DMS153 treated with DMSO at 0.1 percent for 48 hours (cell line): ENCODE measurements around the gene ZNF865.
A peak's percentile ranks its signal among the peaks of the same experiment; 100 is the strongest.

ENCODE experiments used
- DNase-seq: peaks from one replicate; lab custom pipeline; 2025; ENCODE audit not compliant: unreplicated experiment; lab: John Stamatoyannopoulos, UW

The ZNF865 gene

DNA sequence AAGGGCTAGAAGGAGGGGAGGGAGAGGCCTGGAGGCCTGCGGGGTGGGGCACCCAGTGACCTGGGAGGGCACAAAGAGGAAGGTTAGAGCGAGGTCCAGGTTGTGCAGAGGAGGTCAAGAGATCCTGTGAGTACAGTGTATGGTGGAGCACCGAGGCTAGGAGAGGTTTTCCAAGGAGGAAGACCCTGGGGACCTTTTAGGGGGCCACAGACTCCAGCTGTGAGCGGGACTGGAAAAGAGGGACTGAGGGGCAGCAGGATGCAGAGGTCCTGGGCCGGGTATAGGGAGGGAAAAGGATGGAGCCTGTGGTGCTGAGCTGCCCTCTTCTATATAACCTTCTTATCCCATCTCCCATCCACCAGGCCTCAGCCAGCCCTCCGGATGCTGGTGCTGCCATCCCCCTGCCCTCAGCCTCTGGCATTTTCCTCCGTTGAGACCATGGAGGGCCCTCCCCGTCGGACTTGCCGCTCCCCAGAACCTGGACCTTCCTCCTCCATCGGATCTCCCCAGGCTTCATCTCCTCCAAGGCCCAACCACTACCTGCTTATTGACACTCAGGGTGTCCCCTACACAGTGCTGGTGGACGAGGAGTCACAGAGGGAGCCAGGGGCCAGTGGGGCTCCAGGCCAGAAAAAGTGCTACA is 38.9 kb downstream of the ZNF865 start:
- no peak for DNase-seq

GRCh38 chr19:55644842-55645511 is 39.5 kb downstream of the ZNF865 start:
- no peak for DNase-seq

DNA sequence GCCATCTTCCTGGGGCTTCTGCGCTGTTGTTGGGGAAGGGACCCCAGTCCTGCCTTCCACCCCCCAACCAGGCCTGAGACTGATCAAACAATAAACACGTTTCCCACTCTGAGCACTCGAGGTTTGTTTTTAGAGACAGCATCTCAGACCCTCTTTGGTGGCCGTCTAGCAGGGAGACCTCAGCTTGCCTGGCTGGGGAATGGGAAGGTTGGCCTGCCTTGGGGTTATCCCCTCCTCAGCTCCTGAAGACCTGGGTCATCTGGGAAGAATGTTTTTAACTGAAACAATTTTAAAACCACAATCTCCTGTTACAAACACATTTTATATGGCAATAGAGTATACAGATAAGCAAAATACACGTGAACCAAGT is 40.0 kb downstream of the ZNF865 start:
- DNase-seq = no peak

DNA sequence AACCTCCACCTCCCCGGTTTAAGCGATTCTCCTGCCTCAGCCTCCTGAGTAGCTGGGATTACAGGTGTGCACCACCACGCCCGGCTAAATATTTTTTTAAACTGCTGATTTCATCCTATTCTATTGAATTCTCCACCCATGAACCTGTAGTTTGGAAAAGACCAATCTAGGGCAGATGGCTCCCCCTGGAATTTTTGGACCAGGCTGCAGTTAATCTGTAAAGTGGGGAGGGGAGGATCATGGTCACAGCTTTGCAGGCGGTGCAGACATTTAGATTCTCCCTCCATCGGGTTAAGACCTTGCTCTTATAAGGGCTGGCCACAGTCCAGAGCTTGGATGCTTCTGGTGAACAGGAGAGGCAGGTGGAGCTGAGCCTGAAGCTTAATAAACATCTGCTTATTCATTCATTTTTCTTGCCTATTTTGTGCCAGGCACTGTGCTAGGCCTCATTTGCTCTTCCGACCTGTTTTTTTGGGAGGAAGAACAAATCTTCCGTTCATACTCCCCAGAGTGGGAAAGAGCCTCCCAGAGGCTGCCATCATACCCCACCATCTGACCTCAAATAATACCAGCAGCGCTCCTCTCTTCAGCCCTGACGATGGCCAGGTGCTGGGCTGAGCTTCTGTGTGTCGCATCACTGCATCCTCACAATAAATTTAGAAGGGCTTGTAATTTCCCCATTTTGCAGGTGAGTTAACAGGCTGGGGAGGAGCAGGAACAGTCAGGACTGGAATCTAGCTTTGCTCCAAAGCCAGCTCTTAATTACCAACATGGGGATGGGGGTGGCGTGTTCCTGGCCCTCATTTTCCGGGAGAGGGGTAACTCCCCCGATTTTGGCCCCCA is 41.7 kb downstream of the ZNF865 start:
- no peak for DNase-seq

DNA sequence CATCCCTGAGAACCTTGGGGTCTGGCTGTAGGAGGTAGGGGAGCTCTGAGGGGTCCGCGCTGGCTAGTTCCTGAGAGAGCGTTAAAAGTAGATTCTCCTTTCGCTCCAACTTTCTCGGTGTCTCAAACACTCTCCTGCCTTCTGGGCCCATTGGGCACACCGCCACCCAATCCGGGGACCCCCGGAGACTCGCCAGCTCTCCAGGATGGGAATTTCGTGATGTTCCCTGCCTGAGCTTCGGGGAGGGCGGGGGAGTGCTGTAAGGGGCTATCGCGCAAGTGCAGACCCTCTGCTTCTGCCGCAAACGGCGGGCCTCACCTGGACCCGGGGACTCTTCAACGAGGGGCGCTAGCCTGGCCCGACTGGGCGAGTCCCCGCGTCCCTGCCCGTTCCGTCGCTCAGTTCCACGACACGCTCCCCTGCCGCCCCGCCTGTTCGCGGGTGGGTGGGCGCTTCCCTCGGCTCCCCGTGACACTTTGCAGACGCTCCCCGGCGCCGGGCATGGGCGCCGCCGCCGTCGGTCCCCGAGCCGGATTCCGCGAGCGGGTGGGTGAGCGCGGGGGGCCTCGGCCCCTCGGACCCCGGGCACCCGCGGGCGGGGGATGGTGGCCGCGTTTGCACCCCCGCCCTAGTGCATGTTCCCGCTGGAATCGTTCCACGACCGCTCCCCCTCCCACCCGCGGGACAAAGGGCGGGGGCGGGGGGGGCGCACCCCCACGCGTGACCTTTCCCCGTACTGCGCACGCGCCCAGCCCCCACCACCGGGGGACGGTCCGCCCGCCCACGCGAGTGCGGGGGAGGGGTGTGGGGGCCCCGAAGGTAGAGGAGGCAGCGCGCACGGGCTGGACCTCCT is 42.5 kb downstream of the ZNF865 start, which contains the start of gene CCDC106:
CCDC106 (plus strand) TSS at position 481 of the 853 bp plus-strand sequence. CDS start 835 bp downstream, outside the sequence.
- DNase-seq = no peak

- DNase-seq = no peak
These were observed 43.3 kb downstream of the ZNF865 start for GRCh38 chr19:55648585-55649267.

- DNase-seq = no peak
These were observed 44.0 kb downstream of the ZNF865 start for GRCh38 chr19:55649268-55650125.

- DNase-seq = no peak
These were observed 44.7 kb downstream of the ZNF865 start for GRCh38 chr19:55650126-55650557.

GRCh38 chr19:55650602-55651230 is 45.3 kb downstream of the ZNF865 start:
- no peak for DNase-seq

DNA sequence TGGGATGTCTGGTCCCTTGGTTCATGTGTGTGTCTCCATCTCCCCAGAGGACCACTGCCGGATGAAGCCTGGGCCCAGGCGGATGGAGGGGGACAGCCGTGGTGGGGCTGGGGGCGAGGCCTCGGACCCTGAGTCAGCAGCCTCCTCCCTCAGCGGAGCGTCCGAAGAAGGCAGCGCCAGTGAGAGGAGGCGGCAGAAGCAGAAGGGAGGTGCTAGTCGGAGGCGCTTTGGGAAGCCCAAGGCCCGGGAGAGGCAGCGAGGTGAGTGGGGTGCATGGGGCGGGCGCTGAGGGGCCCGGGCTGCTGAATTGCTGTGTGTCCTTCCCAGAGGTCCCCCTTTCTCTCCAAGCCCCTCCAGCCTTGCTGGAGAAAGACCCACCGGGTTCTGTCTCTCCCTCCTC is 45.8 kb downstream of the ZNF865 start:
- DNase-seq = no peak

GRCh38 chr19:55652311-55653128 is 47.1 kb downstream of the ZNF865 start:
- no peak for DNase-seq

DNA sequence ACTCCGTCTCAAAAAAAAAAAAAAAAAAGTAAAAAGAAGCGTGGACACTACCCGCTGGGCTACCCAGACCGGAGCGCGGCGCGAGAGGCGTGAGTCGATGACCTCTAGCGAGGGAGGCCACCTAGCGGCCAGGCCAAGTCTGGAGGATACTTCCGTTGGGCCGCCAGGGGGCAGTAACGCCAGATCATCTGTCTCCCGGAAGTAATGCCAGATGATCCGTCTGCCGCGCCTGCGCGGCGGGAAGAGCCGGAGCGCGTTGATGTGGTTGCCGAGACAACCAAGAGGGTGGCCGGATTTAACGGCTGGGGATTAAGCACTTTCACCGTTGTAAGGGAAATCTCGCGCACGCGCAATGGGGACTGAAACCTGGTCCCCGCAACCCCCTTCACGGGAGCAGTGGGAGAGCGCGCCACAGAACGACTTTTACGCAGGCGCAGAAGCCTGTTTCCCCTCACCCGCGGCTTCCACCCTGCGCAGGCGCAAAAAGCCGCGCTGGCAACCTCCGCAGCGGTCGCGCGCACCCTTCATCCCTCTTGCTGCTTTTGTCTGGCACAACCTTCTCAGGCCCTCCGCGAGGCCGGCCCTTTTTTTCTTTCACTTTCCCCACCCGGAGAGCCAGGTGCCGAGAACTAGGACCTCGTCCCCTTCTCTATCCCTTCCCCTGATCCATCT is 48.3 kb downstream of the ZNF865 start:
- DNase-seq = peak; percentile 93

DNA sequence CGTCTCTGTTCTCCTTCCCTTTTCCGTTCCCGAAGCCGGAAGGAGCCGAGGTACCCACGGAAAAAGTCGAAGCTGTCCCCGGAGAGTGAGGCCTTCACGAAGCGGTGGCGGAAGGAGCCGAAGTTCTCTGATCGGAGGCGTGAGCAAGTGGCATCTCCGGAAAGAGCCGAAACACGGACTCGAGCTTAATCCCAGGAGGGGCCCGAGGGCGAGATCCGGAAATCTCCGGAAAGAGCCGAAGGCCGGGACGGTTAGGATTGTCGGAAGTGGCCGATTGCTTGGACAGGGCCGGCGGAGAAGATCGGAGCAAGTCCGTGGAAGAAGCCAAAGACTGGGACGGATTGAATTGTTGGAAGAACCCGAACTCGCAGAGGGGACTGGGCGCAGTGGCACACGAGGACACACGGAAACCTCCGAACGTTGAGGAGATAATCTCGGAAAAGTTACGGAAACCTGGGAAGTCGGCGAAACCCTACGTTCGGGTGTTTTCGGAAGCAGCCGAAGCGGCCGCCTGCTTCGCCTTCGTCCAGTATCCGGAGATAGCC is 48.9 kb downstream of the ZNF865 start:
- DNase-seq = peak; percentile 99

GRCh38 chr19:55654868-55655647 is 49.6 kb downstream of the ZNF865 start, which contains the start of gene U2AF2:
U2AF2 (plus strand) TSS chr19:55655035; CDS start chr19:55655105, 70 bp downstream.
- DNase-seq = peak; percentile 97

- DNase-seq = no peak
These were observed 50.2 kb downstream of the ZNF865 start for GRCh38 chr19:55655648-55656040.

DNA sequence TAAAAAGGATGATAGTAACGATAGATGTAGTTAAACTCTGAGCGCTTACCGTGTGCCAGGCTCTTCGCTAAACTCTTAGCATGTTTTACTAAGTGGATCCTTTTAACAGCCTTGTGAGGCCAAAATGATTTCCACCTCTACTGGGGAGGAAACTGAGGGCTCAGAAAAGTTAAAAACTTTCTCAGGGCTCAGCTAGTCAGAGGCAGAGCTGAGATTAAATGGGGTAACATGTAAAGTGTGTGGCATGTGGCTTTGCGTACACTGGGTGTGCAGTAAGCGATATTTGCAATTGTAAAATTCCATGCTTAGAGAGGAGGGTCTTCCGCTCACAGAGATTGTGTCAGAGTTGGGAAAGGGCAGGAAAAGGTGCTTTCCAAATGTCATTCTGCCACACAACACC is 51.1 kb downstream of the ZNF865 start:
- DNase-seq = no peak
